HG02870 (cell line): Measurements from ENCODE around the gene UMAD1.

Source experiments
- ATAC-seq: cut with Tn5 transposase; IDR thresholded peaks from one replicate; pipeline ENCODE4 v1.9.1; 2021; ENCODE audit warnings: mild to moderate bottlenecking, moderate library complexity; ENCODE audit not compliant: unreplicated experiment

UMAD1 gene

GRCh38 chr7:7640221-7641128 lies at the start of gene UMAD1:
UMAD1 (plus strand) TSS chr7:7640752; CDS start chr7:7673372, 32,620 bp downstream.
- peak; percentile 98 for ATAC-seq

- no peak for ATAC-seq
These were observed 45.1 kb upstream of the UMAD1 start for GRCh38 chr7:7595451-7595850.

GRCh38 chr7:7596176-7596575 lies 44.4 kb upstream of the UMAD1 start:
- ATAC-seq: no peak

GRCh38 chr7:7607010-7607409 lies 33.5 kb upstream of the UMAD1 start:
- no peak for ATAC-seq

GRCh38 chr7:7609330-7609729 lies 31.2 kb upstream of the UMAD1 start:
- ATAC-seq: no peak

- ATAC-seq: no peak
These were observed 28.0 kb upstream of the UMAD1 start for GRCh38 chr7:7612519-7612918.

GRCh38 chr7:7613210-7613609 lies 27.3 kb upstream of the UMAD1 start:
- no peak for ATAC-seq

- ATAC-seq: no peak
These were observed 26.4 kb upstream of the UMAD1 start for GRCh38 chr7:7614018-7614741.

- no peak for ATAC-seq
These were observed 23.0 kb upstream of the UMAD1 start for GRCh38 chr7:7617550-7617949.

GRCh38 chr7:7618410-7618809 lies 22.1 kb upstream of the UMAD1 start:
- no peak for ATAC-seq

- ATAC-seq: no peak
These were observed 20.3 kb upstream of the UMAD1 start for GRCh38 chr7:7620236-7620635.

GRCh38 chr7:7620644-7621210 lies 19.8 kb upstream of the UMAD1 start:
- ATAC-seq: no peak

- no peak for ATAC-seq
These were observed 12.1 kb upstream of the UMAD1 start for GRCh38 chr7:7628476-7628875.

GRCh38 chr7:7630626-7631329 lies 9.8 kb upstream of the UMAD1 start:
- no peak for ATAC-seq

GRCh38 chr7:7639421-7639820 lies 1.1 kb upstream of the UMAD1 start:
- ATAC-seq: no peak

GRCh38 chr7:7639847-7640220 lies 718 bp upstream of the UMAD1 start:
- ATAC-seq: no peak

GRCh38 chr7:7641129-7641663 lies 644 bp downstream of the UMAD1 start:
- no peak for ATAC-seq

- ATAC-seq: no peak
These were observed 1.5 kb downstream of the UMAD1 start for GRCh38 chr7:7642081-7642480.

GRCh38 chr7:7647495-7648036 lies 7.0 kb downstream of the UMAD1 start:
- ATAC-seq: no peak

- ATAC-seq: no peak
These were observed 10.2 kb downstream of the UMAD1 start for GRCh38 chr7:7650682-7651206.
